HEK293 (cell line): ENCODE results near the gene PAX7.

Experiments used
- PRDM1 ChIP-seq: fragments of 450-650 bp; formaldehyde crosslinking; IDR thresholded peaks from 2 replicates; pipeline ENCODE4; 2016; ENCODE audit warnings: missing biosample characterization, missing genetic modification characterization
- ZNF274 ChIP-seq, 2 experiments: fragments of 200-500 bp in 1 of 2; fragments of 450-650 bp in 1 of 2; sonication (Bioruptor generic) in 1 of 2; formaldehyde crosslinking in 1 of 2; IDR thresholded peaks; 2 replicates each; pipeline versions ENCODE4 v1.5.1 to v1.6.1; 2014 to 2016; ENCODE audit warnings: borderline replicate concordance in 1 of 2, inconsistent platforms in 1 of 2, low read length in 1 of 2, missing biosample characterization in 1 of 2, missing genetic modification characterization in 1 of 2
- TF ChIP-seq, protein P1 (sequence below): sonication (generic); formaldehyde crosslinking; IDR thresholded peaks from 2 replicates; pipeline ENCODE4 v1.8.1; 2022; ENCODE audit warnings: mild to moderate bottlenecking, moderate library complexity, missing genetic modification reagents

DNA sequence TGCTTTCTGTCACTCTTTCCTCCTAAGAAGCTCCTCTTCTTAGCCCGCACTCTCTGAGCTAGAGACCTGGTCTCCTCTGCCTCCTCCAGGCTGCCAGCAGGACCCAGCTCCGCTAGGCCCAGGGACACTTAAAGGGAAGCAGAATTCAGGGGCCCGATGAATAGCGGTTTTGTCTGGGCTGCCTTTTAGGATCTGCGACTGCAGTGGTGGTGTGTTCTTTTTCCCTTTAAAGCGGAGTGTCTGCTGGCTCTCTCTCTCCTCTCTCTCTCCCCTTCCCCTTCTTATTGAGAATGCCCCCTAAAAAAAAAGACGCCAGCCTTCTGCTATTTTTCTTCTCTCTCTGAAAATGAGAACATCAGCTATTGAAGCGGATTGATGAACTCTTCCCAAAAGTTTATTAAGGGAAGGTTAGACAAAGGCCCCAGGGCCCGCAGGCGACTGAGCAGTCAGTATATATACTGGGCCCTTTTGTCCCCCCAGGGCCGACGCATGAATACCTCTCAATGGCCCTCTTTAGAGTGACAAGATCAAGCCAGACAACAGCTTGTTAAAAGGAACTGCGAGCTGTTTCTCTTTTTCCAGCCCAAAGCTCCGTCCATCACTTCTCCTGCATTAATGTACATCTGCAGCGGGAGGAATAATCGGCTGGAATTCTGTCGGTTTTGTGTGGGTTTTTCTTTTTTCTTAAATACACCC, 27.0 kb downstream of the PAX7 start:
- TF ChIP-seq ZNF274 (IDR thresholded peaks at IDR 0.05; ENCODE audit: low read length) (no peak), ZNF274 (tag by site-specific recombination; IDR thresholded peaks at IDR 0.05; ENCODE audit: borderline replicate concordance) (no peak), PRDM1 (tag by site-specific recombination) (no peak)
- TF ChIP-seq, protein P1, sequence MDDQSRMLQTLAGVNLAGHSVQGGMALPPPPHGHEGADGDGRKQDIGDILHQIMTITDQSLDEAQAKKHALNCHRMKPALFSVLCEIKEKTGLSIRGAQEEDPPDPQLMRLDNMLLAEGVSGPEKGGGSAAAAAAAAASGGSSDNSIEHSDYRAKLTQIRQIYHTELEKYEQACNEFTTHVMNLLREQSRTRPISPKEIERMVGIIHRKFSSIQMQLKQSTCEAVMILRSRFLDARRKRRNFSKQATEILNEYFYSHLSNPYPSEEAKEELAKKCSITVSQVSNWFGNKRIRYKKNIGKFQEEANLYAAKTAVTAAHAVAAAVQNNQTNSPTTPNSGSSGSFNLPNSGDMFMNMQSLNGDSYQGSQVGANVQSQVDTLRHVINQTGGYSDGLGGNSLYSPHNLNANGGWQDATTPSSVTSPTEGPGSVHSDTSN (CRISPR knock-in tag): no peak
